ENCODE results near the gene TP53I3.
A peak's percentile ranks its signal among the peaks of the same experiment; 100 is the strongest.

TP53I3 gene

GRCh38 chr2:24088821-24089359 lies 4.3 kb upstream of the TP53I3 start:
- H3K4me3 ChIP-seq (ENCODE audit: low read depth, low read length), result no peak overlapping the region
- TF ChIP-seq CTCF (IDR thresholded peaks at IDR 0.05; ENCODE audit: low read depth, low read length), result no peak

GRCh38 chr2:24087032-24087431 lies 2.4 kb upstream of the TP53I3 start:
- no peak overlapping the region for H3K4me3 ChIP-seq (ENCODE audit: low read depth, low read length)
- TF ChIP-seq CTCF (IDR thresholded peaks at IDR 0.05; ENCODE audit: low read depth, low read length), result no peak

GRCh38 chr2:24086241-24086640 lies 1.6 kb upstream of the TP53I3 start:
- H3K4me3 ChIP-seq (ENCODE audit: low read depth, low read length), result no peak overlapping the region
- no peak for TF ChIP-seq CTCF (IDR thresholded peaks at IDR 0.05; ENCODE audit: low read depth, low read length)

- H3K4me3 ChIP-seq (ENCODE audit: low read depth, low read length), result peak overlapping the region; percentile 73
These were observed 511 bp upstream of the TP53I3 start for GRCh38 chr2:24085200-24085489.

GRCh38 chr2:24083567-24084385 lies 858 bp downstream of the TP53I3 start:
- no peak for TF ChIP-seq CTCF (IDR thresholded peaks at IDR 0.05; ENCODE audit: low read depth, low read length)
- H3K4me3 ChIP-seq (ENCODE audit: low read depth, low read length), result peak overlapping the region; percentile 73

More at GRCh38 chr2:24085200-24085489, 511 bp upstream of the TP53I3 start:
- TF ChIP-seq CTCF (IDR thresholded peaks at IDR 0.05; ENCODE audit: low read depth, low read length), result no peak

GRCh38 chr2:24082787-24083566 lies 1.7 kb downstream of the TP53I3 start:
- no peak for TF ChIP-seq CTCF (IDR thresholded peaks at IDR 0.05; ENCODE audit: low read depth, low read length)
- peak overlapping the region; percentile 73 for H3K4me3 ChIP-seq (ENCODE audit: low read depth, low read length)

- no peak overlapping the region for H3K4me3 ChIP-seq (ENCODE audit: low read depth, low read length)
- TF ChIP-seq CTCF (IDR thresholded peaks at IDR 0.05; ENCODE audit: low read depth, low read length), result no peak
These were observed 3.9 kb downstream of the TP53I3 start for GRCh38 chr2:24080701-24081100.
